Measurements from ENCODE around the gene DOK5. TPM values are rescaled to one million over a fixed set of nuclear protein-coding genes. Genes with fewer than 3 reads are reported as not detected.

Gene DOK5
- total RNA-seq, 1 donor from 2014 or later = 236 TPM

- DNase-seq (ENCODE audit: low spot score in 2 of 2) (no peak), FAIRE-seq (no peak)
These were observed 35.2 kb downstream of the DOK5 start for GRCh38 chr20:54510541-54511129.

GRCh38 chr20:54512694-54513093 lies 37.3 kb downstream of the DOK5 start:
- FAIRE-seq (no peak), DNase-seq (ENCODE audit: low spot score in 2 of 2) (no peak)

- DNase-seq (ENCODE audit: low spot score in 2 of 2) (no peak), FAIRE-seq (no peak)
These were observed 38.7 kb downstream of the DOK5 start for GRCh38 chr20:54514028-54514607.

- DNase-seq (ENCODE audit: low spot score in 2 of 2) = peak in 1 of 2 donors; percentile 9
- FAIRE-seq = no peak
These were observed 40.6 kb downstream of the DOK5 start for GRCh38 chr20:54515793-54516628.

- FAIRE-seq (no peak), DNase-seq (ENCODE audit: low spot score in 2 of 2) (no peak)
These were observed 42.0 kb downstream of the DOK5 start for GRCh38 chr20:54517241-54517975.

GRCh38 chr20:54524849-54525248 lies 49.5 kb downstream of the DOK5 start:
- FAIRE-seq = no peak
- DNase-seq (ENCODE audit: low spot score in 2 of 2) = no peak

GRCh38 chr20:54525916-54526590 lies 50.7 kb downstream of the DOK5 start:
- DNase-seq (ENCODE audit: low spot score in 2 of 2) (no peak), FAIRE-seq (no peak)

- FAIRE-seq (no peak), DNase-seq (ENCODE audit: low spot score in 2 of 2) (no peak)
These were observed 51.4 kb downstream of the DOK5 start for GRCh38 chr20:54526801-54527200.

GRCh38 chr20:54532573-54532972 lies 57.2 kb downstream of the DOK5 start:
- FAIRE-seq = no peak

GRCh38 chr20:54534101-54534500 lies 58.7 kb downstream of the DOK5 start:
- DNase-seq (ENCODE audit: low spot score in 2 of 2) = no peak
- FAIRE-seq = no peak

More at GRCh38 chr20:54532573-54532972, 57.2 kb downstream of the DOK5 start:
- DNase-seq (ENCODE audit: low spot score in 2 of 2) = no peak

GRCh38 chr20:54535033-54535432 lies 59.6 kb downstream of the DOK5 start:
- no peak for FAIRE-seq
- no peak for DNase-seq (ENCODE audit: low spot score in 2 of 2)

GRCh38 chr20:54535746-54536145 lies 60.4 kb downstream of the DOK5 start:
- FAIRE-seq (no peak), DNase-seq (ENCODE audit: low spot score in 2 of 2) (no peak)

GRCh38 chr20:54539521-54540046 lies 64.2 kb downstream of the DOK5 start:
- DNase-seq (ENCODE audit: low spot score in 2 of 2) (no peak), FAIRE-seq (no peak)

- no peak for DNase-seq (ENCODE audit: low spot score in 2 of 2)
- FAIRE-seq = no peak
These were observed 68.0 kb downstream of the DOK5 start for GRCh38 chr20:54543369-54543768.

- DNase-seq (ENCODE audit: low spot score in 2 of 2) = no peak
- no peak for FAIRE-seq
These were observed 70.4 kb downstream of the DOK5 start for GRCh38 chr20:54545676-54546358.

- no peak for FAIRE-seq
- no peak for DNase-seq (ENCODE audit: low spot score in 2 of 2)
These were observed 73.5 kb downstream of the DOK5 start for GRCh38 chr20:54548849-54549248.

- no peak for DNase-seq (ENCODE audit: low spot score in 2 of 2)
These were observed 74.4 kb downstream of the DOK5 start for GRCh38 chr20:54549658-54550326.

GRCh38 chr20:54550776-54551396 lies 75.5 kb downstream of the DOK5 start:
- no peak for FAIRE-seq
- DNase-seq (ENCODE audit: low spot score in 2 of 2) = no peak

More at GRCh38 chr20:54549658-54550326, 74.4 kb downstream of the DOK5 start:
- FAIRE-seq = no peak

- DNase-seq (ENCODE audit: low spot score in 2 of 2) = no peak
- no peak for FAIRE-seq
These were observed 78.6 kb downstream of the DOK5 start for GRCh38 chr20:54554006-54554405.
